GM21619 (cell line): Measurements from ENCODE around the gene WDR55.
"Not testable (repeated sequence)": the region's sequence is repeated elsewhere in the genome, so short reads cannot be mapped to it uniquely, and the experiment has no call there.

ENCODE experiments used
- ATAC-seq: cut with Tn5 transposase; IDR thresholded peaks from one replicate; pipeline ENCODE4 v1.9.1; 2021; ENCODE audit not compliant: unreplicated experiment

WDR55 gene, protein sequence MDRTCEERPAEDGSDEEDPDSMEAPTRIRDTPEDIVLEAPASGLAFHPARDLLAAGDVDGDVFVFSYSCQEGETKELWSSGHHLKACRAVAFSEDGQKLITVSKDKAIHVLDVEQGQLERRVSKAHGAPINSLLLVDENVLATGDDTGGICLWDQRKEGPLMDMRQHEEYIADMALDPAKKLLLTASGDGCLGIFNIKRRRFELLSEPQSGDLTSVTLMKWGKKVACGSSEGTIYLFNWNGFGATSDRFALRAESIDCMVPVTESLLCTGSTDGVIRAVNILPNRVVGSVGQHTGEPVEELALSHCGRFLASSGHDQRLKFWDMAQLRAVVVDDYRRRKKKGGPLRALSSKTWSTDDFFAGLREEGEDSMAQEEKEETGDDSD

DNA sequence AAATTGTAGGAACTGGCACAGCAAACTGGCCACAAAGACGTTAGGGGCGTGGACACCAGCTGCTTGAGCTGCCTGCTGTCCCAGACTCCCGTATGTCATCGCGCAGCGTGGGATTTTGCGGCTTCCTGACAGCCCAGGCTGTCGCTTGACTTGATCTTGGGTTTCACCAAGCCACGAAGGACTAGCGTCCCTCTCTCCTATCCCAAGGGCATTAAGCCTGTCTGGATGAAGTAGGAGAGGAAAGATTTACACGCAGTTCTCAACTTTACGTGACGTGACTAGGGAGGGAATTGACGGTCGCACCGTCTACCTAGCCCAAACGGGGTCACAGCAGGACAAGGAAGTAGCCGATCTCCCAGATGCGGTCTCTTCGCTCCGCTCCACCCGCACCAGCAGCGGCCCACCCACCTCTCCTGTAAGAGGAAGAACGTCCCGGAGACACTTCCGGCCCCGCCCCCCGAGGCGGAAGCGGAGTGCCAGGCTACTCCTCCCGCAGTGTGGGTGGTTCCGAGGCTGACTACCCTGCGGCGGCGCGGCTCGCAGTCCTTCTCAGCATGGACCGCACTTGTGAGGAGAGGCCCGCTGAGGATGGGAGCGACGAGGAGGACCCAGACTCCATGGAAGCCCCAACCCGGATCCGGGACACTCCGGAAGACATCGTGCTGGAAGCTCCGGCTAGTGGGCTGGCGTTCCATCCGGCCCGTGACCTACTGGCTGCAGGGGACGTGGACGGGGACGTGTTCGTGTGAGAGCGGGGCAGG lies at the start of gene WDR55:
Gene WDR55 (plus strand): TSS at position 546 of the 761 bp plus-strand sequence. CDS start 9 bp downstream, at position 555.
- ATAC-seq, result peak; percentile 96

GRCh38 chr5:140622301-140622700 lies 42.4 kb upstream of the WDR55 start:
- ATAC-seq, result no peak

DNA sequence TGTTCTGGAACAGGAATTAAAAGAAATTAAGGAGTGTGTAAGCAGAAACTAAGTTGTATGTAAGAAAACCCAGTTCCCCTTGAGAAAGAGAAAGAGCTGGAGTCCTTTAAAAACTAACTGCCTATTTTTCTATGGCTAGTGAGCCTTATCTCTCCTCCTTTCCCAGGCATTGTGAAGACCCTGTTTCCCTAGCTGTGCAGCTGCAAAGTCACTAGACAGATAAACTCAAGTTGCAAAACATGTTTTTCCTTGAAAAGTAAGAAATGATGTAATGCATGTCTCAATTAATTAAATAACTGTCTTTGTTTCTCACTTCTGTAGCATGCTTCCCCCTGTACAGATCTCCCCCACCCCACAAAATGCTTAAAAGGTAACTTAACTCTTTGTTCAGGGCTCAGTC lies 41.6 kb upstream of the WDR55 start:
- ATAC-seq, result not testable (repeated sequence)

DNA sequence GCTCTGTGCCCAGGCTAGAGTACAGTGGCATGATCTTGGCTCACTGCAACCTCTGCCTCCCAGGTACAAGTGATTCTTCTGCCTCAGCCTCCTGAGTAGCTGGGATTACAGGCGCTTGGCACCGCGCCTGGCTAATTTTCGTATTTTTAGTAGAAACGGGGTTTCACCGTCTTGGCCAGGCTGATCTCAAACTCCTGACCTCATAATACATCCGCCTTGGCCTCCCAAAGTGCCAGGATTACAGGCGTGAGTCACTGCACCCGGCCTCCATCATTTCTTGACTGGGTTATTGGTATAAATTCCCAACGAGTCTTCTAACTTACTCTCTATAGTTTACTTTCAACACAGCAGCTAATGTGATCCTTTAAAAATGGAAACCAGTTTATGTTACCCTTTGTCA lies 39.8 kb upstream of the WDR55 start:
- ATAC-seq, result not testable (repeated sequence)

DNA sequence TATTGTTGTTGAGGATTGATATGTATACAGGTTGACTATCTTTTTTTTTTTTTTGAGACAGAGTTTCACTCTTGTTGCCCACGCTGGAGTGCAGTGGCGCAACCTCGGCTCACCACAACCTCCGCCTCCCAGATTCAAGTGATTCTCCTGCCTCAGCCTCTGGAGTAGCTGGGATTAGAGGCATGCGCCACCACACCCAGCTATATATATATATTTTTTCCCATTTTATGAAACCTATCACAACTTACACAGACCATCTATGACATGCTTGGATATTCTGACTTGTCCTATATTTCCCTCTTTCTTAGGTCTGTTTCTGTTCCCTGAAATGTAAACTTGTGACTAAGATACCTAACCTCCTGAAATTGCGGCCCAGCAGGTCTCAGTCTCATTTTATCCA lies 36.7 kb upstream of the WDR55 start:
- no peak for ATAC-seq

DNA sequence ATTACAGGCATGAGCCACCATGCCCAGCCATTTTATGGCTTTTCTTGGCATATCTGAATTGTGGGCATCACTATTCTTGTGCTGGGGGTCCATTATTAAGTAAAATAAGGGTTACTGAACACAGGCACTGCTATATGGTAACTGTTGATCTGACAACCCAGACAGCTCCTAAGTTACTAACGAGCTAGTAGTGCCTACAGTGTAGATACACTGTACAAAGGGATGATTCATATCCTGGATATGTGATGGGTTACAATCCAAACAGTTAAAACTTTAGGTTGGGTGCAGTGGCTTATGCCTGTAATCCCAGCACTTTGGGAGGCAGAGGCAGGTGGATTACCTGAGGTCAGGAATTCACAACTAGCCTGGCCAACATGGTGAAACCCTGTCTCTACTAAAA lies 36.0 kb upstream of the WDR55 start:
- no peak for ATAC-seq

DNA sequence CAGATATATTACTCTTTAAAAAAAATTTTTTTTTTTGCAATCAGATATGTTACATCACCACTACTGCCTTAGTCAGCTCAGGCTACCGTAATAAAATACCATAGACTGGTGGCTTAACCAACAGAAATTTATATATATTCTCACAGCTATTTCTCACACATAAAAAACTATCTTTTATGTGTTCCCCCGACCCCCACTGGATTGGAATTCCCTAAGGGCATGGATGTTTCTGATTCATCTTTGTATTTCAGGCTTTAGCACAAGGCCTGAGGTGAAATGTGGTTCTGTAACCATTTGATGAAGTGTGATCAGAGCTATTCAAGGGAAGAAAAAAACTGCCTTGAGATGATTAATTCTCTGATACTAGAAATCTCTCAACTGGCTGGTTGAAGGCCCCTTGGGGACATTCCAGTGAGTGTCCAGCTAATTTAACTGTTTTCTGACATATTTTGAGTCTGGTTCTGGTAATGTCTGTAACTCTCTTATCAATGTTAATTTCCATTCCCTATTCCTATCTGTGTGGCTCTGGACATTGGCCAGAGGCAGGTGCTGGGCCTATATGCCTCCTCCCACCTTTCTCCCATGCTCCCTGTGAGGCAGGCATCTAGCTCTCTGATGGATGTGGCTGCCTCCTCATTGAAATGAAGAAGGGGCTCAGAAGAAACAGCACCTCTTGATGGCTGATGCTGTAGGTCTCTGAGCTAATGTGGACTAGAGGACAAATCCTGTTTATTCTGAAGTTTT lies 34.2 kb upstream of the WDR55 start:
- no peak for ATAC-seq

DNA sequence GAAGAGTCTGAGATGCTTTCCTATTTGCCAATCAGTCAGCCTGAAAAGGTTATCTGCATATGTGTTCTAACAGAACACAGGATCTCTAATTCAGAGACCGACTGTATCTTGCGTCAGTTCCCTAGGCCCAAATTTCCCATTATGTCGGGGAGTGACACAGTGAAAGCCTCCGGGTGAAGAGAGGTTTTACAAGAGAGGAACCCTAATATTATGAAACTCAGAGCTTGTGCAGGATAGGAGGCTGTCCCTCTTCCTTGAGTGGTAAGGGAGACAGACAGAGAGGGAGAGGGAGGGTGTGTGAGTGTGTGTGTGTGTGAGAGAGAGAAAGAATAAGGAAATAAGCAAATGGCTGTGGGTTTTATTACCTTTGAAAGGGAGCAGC lies 33.7 kb upstream of the WDR55 start:
- ATAC-seq, result no peak

DNA sequence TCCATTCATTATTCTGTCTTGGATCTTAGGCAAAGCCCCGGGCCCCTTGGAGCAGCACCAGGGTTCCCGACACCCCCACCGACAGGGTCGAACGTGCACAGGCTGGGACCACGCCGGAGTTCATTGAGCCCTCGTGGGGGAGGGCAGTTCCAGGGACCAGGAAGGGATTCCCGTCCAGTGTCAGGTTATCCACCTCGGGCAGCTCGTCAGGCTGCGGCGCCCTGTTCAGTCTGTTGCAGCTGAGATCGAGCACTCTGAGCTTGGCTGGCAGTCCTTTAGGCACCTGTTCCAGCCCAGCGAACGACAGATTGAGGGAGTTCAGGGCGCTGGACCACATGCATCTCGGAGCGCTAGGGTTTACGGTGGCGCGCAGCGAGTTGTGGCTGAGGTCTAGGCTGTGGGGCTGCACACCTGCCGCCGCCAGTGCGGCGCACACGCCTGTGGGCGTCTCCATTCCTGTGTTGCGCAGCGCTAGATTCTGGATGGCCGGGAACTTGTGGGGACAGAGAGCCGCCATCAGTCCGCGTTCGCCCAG lies 32.8 kb upstream of the WDR55 start:
- peak; percentile 38 for ATAC-seq

DNA sequence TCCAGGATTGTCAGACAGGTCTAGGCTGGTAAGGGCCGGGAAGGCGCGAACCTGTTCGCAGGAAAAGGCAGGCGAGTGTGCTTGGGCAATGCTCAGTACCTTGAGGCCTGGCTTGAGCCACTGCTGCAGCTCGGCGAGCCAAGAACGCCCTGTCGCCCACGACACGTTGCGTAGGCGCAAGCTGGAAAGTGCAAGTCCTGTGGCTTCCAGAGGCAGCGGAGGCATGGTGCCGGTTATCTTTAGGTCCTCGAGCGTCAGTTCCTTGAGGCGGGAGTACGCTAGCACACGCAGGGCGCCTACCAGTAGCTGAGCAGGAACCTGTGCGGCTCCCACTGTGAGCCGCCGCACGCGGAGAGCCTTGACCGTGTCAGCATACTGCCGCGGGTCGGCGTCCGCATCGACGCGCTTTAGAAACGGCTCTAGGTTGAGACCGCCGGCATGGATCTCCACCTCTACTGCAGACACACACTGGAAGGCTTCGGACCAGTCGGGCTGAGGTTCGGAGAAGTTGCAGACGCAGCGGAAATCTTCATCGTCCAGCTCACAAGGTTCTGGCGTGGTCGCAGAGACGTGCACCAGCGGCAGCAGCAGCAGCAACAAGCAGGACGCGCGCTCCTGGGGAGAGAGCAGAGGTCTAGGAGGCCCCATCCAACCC lies 32.2 kb upstream of the WDR55 start:
- ATAC-seq, result peak; percentile 47

GRCh38 chr5:140633021-140633471 lies 31.7 kb upstream of the WDR55 start, which contains the start of gene CD14:
CD14 (minus strand) TSS chr5:140633175; CDS start chr5:140633071, 104 bp downstream.
- no peak for ATAC-seq

GRCh38 chr5:140633501-140633900 lies 31.2 kb upstream of the WDR55 start:
- no peak for ATAC-seq

DNA sequence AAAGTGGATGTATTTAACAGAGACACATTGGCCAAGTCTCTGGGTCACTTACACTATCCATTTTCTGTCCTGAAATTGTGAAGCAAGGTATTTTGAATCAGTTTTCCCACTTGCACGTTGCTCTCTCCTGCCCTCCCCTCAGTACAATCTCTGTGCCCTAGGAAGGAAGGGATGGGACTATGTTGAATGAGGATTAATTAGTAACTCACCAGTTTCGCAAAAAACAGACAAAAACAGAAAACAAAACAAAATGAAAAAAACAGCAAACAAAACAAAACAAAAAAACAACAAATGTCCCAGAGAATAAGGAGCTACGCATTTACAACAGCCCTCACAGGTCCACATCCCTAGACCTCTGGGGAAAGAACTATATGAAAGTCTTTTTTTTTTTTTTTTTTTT lies 30.6 kb upstream of the WDR55 start:
- ATAC-seq, result no peak

DNA sequence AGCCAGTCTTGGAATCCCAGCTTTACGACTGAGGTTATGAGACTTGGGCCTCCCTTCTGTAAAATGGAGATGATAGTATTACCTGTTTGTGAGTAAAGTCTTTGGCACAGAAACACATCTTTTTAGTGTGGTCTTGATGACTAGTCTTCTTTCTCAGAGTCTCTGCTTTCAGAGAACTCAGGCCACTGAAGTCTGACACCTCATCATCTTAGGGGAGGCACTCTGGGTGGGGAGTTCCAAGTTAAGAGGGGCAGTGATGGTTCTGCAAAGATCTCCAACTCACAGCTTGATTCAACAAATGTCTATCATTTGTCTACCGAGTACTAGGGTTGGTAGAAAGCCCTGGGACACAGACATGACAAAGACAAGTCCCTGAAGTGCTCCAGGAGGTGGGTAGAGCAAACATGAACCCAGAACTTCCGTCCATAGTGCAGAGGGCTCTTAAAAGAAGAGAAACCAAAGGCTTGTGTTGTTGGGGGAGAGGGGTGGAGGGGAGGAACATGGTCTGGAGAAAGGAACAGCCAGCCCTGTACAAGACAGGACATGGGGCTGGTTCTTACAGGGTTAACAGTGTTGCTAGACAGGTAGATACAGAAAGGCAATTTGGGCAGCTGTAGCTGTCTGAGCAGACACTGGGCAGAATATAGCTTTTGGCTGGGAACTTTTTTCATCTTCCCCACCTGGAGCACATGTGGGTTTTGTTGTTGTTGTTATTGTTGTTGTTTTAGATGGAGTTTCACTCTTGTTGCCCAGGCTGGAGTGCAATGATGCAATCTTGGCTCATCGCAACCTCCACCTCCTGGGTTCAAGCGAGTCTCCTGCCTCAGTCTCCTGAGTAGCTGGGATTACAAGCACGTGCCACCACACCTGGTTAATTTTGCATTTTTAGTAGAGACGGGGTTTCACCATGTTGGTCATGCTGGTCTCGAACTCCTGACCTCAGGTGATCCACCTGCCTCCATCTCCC lies 29.1 kb upstream of the WDR55 start:
- ATAC-seq, result no peak

DNA sequence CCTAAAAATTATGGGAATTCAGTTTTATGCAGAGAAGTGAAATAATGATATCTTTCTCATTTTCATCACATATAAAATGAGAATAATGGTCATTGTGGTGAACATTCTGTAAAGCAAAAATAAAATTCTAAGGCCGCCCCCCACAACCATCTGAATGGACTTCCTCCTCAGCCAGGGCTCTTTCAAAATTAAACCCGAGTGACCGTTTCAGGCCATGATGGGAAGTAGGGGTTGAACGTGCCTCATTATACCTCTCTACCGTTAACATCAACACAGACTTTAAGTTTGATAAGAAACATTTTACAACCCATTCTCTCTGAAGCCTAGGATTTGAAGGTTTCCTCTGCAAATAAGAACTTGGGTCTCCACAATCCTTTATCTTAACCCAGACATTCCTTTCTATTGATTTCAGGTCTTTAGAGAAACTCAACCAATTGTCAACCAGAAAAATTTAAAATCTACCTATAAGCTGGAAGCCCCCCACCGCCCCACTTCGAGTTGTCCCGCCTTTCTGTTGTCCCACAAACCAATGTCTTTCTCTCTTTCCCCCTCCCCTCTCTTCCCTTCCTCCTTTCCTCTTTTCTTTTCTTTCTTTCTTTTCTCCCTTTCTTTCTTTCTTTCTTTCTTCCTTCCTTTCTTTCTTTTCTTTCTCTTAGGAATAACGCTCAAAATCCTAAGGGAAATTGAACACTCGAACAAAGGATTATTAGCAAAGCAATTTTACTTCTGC lies 27.2 kb upstream of the WDR55 start:
- ATAC-seq, result no peak

GRCh38 chr5:140638898-140639147 lies 25.9 kb upstream of the WDR55 start:
- not testable (repeated sequence) for ATAC-seq

DNA sequence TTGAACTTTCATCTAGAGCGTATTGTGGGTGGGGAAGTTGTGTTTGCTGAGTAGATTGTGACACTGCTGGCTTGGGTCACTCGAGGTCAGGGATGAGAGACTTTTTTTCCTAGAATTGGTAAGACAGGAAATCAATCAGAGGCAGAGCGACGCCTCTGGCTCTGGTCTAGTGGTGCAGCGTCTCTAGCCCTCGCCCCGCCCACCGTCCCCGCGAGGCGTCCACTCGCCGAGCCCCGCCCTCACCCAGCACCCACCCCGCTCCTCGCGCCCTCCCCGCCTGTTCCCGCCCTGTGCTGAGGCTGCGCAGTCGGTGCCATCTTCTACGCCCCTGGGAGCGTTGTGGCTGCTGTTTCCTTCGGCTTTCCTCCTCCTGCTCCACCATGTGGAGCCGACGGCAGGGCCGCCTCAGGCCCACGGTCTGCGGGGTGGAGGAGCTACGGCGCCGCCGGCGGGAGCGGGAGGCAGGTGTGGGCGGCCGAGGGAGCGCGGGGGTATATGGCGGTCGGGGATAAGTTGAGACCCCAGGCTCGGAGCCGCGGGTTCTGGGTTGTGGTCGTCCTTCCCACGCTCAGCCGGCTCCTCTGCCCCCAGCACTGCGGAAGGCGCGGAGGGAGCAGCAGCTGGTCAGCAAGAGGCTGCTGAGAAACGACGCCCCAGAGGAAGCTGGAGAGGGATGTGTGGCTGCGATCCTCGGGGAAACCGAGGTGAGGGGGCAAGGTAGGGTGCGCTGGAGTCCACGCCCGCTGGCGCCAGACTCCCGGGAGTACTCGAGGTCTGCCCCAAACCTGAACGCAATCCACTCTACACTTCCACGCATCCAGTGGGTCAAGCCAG lies 25.3 kb upstream of the WDR55 start, which contains the start of gene TMCO6:
Gene TMCO6 (plus strand): TSS at position 304 of the 834 bp plus-strand sequence. CDS start 77 bp downstream, at position 381.
- ATAC-seq, result peak; percentile 91

GRCh38 chr5:140641716-140642115 lies 23.0 kb upstream of the WDR55 start:
- ATAC-seq, result no peak
